Large intestine (tissue), 3 donors: ENCODE data around the gene PROX1. TPM values are rescaled to one million over a fixed set of nuclear protein-coding genes. Genes with fewer than 3 reads are reported as not detected.

Experiments used
- DNase-seq, 2 donors: peaks; one replicate each; pipeline versions ENCODE4 v3.0.0 to v3.0.0-alpha.2; 2013
- H3K27ac ChIP-seq: one replicate; pipeline ENCODE4 v1.5.1; 2013; ENCODE audit warnings: low read length
- H3K27me3 ChIP-seq: 2 replicates; pipeline ENCODE4 v1.6.1; 2013; ENCODE audit warnings: low read length; ENCODE audit not compliant: control insufficient read depth, insufficient read depth
- H3K36me3 ChIP-seq: 2 replicates; pipeline ENCODE4 v1.6.1; 2013; ENCODE audit warnings: low read length; ENCODE audit not compliant: control insufficient read depth, insufficient read depth
- H3K4me1 ChIP-seq: one replicate; pipeline ENCODE4 v1.6.1; 2013; ENCODE audit warnings: low read length; ENCODE audit not compliant: control insufficient read depth, insufficient read depth
- H3K4me3 ChIP-seq: one replicate; pipeline ENCODE4 v1.5.1; 2013; ENCODE audit warnings: low read length
- H3K9me3 ChIP-seq: one replicate; pipeline ENCODE4 v1.6.1; 2013; ENCODE audit warnings: mild to moderate bottlenecking, low read depth, low read length, moderate library complexity; ENCODE audit not compliant: control insufficient read depth
- WGBS: methylation state at CpG from one replicate; pipeline ENCODE4 v1.1.5; 2013; ENCODE audit warnings: low lambda C conversion rate; ENCODE audit not compliant: insufficient coverage; 5-methylcytosine and 5-hydroxymethylcytosine counted together
- polyA plus RNA-seq: library from polyadenylated mRNA; unstranded; fragments of 120-200 nt; gene quantifications from one replicate; pipeline ENCODE4 v1.2.1, GENCODE V29; 2013

The PROX1 gene
- polyA plus RNA-seq, 1 donor: 7.8 TPM

GRCh38 chr1:214039394-214040018 lies 51.7 kb downstream of the PROX1 start:
- H3K36me3 ChIP-seq: no peaks in the 10 kb centered on the region
- no peak for DNase-seq
- no peak overlapping the region for H3K27ac ChIP-seq
- H3K4me1 ChIP-seq: peaks cover 4% of the 10 kb centered on the region
- no peak overlapping the region for H3K4me3 ChIP-seq
- H3K27me3 ChIP-seq: no peaks in the 10 kb centered on the region
- 0% methylated on average over 1 of the region's 4 CpGs for WGBS
- no peaks in the 10 kb centered on the region for H3K9me3 ChIP-seq

GRCh38 chr1:214043167-214043566 lies 55.4 kb downstream of the PROX1 start:
- Histone ChIP-seq H3K4me3 (no peak overlapping the region), H3K27me3 (no peaks in the 10 kb centered on the region), H3K27ac (no peak overlapping the region), H3K4me1 (peaks cover 4% of the 10 kb centered on the region), H3K36me3 (no peaks in the 10 kb centered on the region), H3K9me3 (no peaks in the 10 kb centered on the region)
- no CpG with 5 or more reads among the region's 3 CpGs for WGBS
- DNase-seq: no peak

DNA sequence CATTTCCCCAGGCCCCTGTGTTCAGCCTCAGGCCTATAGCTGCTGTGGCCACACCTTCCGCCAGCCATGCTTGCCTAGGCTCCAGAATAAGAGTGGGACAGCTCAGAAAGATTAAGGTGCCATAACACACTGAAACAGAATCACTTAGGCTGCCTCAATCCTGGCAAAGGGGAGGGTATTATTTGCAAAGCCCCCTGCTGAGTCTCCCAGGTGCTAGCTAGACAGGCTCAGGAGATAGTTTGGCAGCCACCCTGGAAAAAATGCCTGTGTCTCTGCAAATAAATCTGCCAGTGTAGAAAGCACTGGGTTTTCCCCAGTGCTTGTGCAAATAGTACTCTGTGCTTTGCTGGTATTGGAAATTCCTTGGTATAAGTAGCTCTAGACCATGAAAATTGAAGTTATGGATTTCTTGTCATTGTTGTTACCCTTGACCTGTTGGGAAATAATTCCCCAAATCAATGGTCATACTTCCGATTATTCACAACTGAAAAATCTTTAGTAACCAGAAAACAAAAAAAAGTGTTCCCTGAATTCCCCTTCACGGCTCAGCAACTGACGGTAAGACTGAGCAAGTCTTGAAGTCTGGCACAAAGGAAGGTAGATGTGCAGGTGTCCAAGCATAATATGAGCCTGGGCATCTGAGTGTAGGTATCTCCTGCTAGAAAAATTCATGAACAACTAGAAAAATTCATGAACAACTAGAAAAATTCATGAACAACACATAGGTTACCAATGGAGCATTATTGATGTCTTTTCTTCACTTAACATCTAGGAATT lies 56.9 kb downstream of the PROX1 start:
- no peaks in the 10 kb centered on the region for H3K36me3 ChIP-seq
- no peak for DNase-seq
- H3K4me3 ChIP-seq: no peak overlapping the region
- H3K9me3 ChIP-seq: no peaks in the 10 kb centered on the region
- no peak overlapping the region for H3K27ac ChIP-seq
- no CpG with 5 or more reads among the region's 4 CpGs for WGBS
- no peaks in the 10 kb centered on the region for H3K27me3 ChIP-seq
- peaks cover 4% of the 10 kb centered on the region for H3K4me1 ChIP-seq

- Histone ChIP-seq H3K36me3 (no peaks in the 10 kb centered on the region), H3K9me3 (no peaks in the 10 kb centered on the region), H3K27ac (peak overlapping the region; percentile 20), H3K4me3 (no peak overlapping the region), H3K27me3 (no peaks in the 10 kb centered on the region), H3K4me1 (peaks cover 2% of the 10 kb centered on the region)
- 40% methylated on average over 1 of the region's 9 CpGs for WGBS
- peak; percentile 7 to 57 for DNase-seq
These were observed 63.0 kb downstream of the PROX1 start for GRCh38 chr1:214050513-214051401.

DNA sequence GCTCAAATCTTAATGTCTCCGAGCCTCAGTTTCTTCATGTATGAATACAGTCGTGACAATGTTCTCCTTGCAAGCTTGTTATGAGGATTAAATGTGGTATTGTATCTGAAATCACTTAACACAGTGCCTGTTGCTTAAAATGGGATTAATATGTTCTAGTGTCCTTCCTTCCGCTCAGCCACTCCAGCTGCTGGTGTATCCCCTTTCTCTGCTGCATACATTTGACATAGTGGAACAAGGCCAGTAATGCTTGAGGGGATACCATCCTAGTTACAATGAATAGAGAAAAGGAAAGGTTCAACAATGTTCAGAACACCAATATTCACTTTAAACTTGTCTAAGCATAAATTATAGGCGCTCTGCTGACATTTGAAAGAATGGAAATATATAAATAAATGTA lies 64.0 kb downstream of the PROX1 start:
- Histone ChIP-seq H3K27me3 (no peaks in the 10 kb centered on the region), H3K36me3 (no peaks in the 10 kb centered on the region), H3K4me1 (peaks cover 2% of the 10 kb centered on the region), H3K27ac (no peak overlapping the region), H3K4me3 (no peak overlapping the region), H3K9me3 (no peaks in the 10 kb centered on the region)
- WGBS: 100% methylated on average over 4 of the region's 4 CpGs
- DNase-seq: no peak

DNA sequence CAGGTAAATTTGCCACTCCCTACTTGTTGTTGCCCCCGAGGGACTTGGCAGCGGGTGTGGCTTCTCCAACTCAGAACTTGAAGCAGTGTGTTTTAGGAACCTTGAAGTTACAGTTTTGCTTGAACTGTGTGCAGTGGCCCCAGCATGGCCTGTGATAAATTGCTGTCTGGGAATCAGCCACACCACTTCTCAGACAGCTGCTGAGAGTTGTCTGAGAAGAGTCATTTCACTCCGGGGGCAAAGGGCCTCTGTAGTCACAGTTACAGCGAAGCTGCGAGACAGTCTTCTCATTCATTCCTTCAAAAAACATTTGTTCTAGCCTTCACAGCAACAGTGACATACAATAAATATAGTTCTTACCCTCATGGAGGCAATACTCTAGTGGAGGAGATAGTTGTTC lies 70.3 kb downstream of the PROX1 start:
- Histone ChIP-seq H3K4me1 (no peaks in the 10 kb centered on the region), H3K4me3 (no peak overlapping the region), H3K9me3 (no peaks in the 10 kb centered on the region), H3K36me3 (no peaks in the 10 kb centered on the region), H3K27ac (no peak overlapping the region), H3K27me3 (no peaks in the 10 kb centered on the region)
- DNase-seq: peak; percentile 16 to 49
- WGBS: no CpG with 5 or more reads among the region's 5 CpGs

DNA sequence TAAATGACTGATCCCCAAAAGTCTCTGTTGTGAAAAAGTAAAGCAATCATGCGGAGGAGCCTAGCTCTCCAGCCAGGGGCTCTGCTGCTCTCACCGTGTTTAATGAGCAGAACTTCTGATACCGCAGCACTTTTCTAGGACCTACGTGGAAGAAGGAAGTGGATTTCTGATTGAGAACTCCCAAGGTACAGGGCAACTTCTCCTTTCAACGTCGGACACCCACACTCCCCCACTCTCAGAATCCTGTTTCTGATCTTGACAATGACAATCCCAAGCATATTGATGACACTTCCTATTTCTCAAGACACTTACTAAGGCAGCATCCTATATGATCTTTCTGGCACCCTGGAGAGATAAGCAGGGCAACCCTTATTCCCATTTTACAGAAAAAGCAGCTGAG lies 78.4 kb downstream of the PROX1 start:
- H3K27me3 ChIP-seq: no peaks in the 10 kb centered on the region
- DNase-seq: no peak
- H3K9me3 ChIP-seq: no peaks in the 10 kb centered on the region
- WGBS: no CpG with 5 or more reads among the region's 6 CpGs
- no peaks in the 10 kb centered on the region for H3K36me3 ChIP-seq
- no peaks in the 10 kb centered on the region for H3K4me1 ChIP-seq
- no peak overlapping the region for H3K27ac ChIP-seq
- H3K4me3 ChIP-seq: no peak overlapping the region

DNA sequence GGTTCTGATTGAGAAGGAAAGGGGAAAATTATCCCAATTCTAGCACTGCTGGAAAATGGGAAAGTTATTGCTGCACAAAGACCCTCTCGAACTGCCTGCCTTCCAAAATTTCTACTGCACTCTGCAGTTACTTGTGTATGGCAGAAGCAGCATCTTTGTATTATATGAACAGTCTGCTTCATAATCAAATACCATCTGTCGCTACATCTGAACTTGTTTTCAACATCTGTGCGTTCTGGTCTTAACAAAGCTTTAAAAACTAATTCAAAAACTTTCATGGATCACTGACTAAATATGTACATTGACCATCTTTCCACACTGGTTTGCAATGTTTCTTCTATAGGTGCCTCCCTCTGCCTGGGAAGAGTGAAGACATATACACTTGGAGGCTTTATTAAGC lies 79.2 kb downstream of the PROX1 start:
- no peak for DNase-seq

DNA sequence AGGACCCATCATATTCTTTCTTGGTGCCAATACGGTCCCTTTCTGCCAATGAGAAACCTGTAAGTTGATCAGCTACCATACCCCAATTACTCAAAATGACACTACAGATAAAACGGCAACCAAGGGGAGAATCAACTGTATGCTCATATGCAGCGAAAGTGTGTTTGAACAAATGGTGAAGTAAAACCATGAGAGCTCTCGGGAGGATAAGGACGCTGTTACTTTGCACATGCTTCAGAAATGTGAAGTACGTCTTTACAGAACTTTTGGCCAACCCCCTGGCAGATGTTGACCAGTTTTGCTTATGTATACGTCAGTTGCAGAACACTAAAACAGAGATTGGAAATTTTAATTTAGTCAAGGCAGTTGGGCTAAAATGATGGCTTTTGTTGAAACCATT lies 79.6 kb downstream of the PROX1 start:
- Histone ChIP-seq H3K27ac (no peak overlapping the region), H3K9me3 (no peaks in the 10 kb centered on the region), H3K36me3 (no peaks in the 10 kb centered on the region), H3K27me3 (no peaks in the 10 kb centered on the region), H3K4me1 (no peaks in the 10 kb centered on the region), H3K4me3 (no peak overlapping the region)
- 100% methylated on average over 2 of the region's 7 CpGs for WGBS
- DNase-seq: no peak

More for the DNA sequence above, 79.2 kb downstream of the PROX1 start:
- Histone ChIP-seq H3K27me3 (no peaks in the 10 kb centered on the region), H3K27ac (no peak overlapping the region), H3K9me3 (no peaks in the 10 kb centered on the region), H3K4me1 (no peaks in the 10 kb centered on the region), H3K4me3 (no peak overlapping the region), H3K36me3 (no peaks in the 10 kb centered on the region)
- no CpG with 5 or more reads among the region's 3 CpGs for WGBS
